ENCODE results near the gene DLG1.

The DLG1 gene

GRCh38 chr3:197165890-197166289 is 132.5 kb downstream of the DLG1 start:
- DNase-seq, result no peak

GRCh38 chr3:197155046-197155445 is 143.4 kb downstream of the DLG1 start:
- no peak for DNase-seq

- DNase-seq, result peak; percentile 85
Measured at GRCh38 chr3:197151580-197151979, 146.8 kb downstream of the DLG1 start.

- DNase-seq, result no peak
Measured at GRCh38 chr3:197149528-197149927, 148.9 kb downstream of the DLG1 start.

- no peak for DNase-seq
Measured at GRCh38 chr3:197144188-197144587, 154.2 kb downstream of the DLG1 start.

GRCh38 chr3:197139586-197139985 is 158.8 kb downstream of the DLG1 start:
- DNase-seq, result no peak

GRCh38 chr3:197137751-197138150 is 160.7 kb downstream of the DLG1 start:
- no peak for DNase-seq

- no peak for DNase-seq
Measured at GRCh38 chr3:197136744-197137143, 161.7 kb downstream of the DLG1 start.

GRCh38 chr3:197135212-197135611 is 163.2 kb downstream of the DLG1 start:
- DNase-seq, result no peak

GRCh38 chr3:197132916-197133530 is 165.4 kb downstream of the DLG1 start:
- no peak for DNase-seq

GRCh38 chr3:197125636-197126035 is 172.8 kb downstream of the DLG1 start:
- DNase-seq, result peak; percentile 46

- no peak for DNase-seq
Measured at GRCh38 chr3:197124713-197125112, 173.7 kb downstream of the DLG1 start.

GRCh38 chr3:197122394-197122793 is 176.0 kb downstream of the DLG1 start:
- DNase-seq, result no peak

- DNase-seq, result no peak
Measured at GRCh38 chr3:197117114-197117513, 181.3 kb downstream of the DLG1 start.

- no peak for DNase-seq
Measured at GRCh38 chr3:197114007-197114406, 184.4 kb downstream of the DLG1 start.

GRCh38 chr3:197111685-197112084 is 186.7 kb downstream of the DLG1 start:
- DNase-seq, result peak; percentile 2

GRCh38 chr3:197105786-197106185 is 192.6 kb downstream of the DLG1 start:
- no peak for DNase-seq

GRCh38 chr3:197104738-197105137 is 193.7 kb downstream of the DLG1 start:
- DNase-seq, result no peak

- peak; percentile 14 for DNase-seq
Measured at GRCh38 chr3:197103766-197104165, 194.6 kb downstream of the DLG1 start.

GRCh38 chr3:197093871-197094270 is 204.5 kb downstream of the DLG1 start:
- no peak for DNase-seq

GRCh38 chr3:197088370-197088769 is 210.0 kb downstream of the DLG1 start:
- DNase-seq, result no peak

- DNase-seq, result no peak
Measured at GRCh38 chr3:197085137-197085536, 213.3 kb downstream of the DLG1 start.

- peak; percentile 86 for DNase-seq
Measured at GRCh38 chr3:197083486-197083885, 214.9 kb downstream of the DLG1 start.

- peak; percentile 58 for DNase-seq
Measured at GRCh38 chr3:197082871-197083270, 215.5 kb downstream of the DLG1 start.

- DNase-seq, result no peak
Measured at GRCh38 chr3:197080344-197080743, 218.1 kb downstream of the DLG1 start.

- no peak for DNase-seq
Measured at GRCh38 chr3:197076415-197076814, 222.0 kb downstream of the DLG1 start.

Data from HCEC 1CT (cell line).